A549 (cell line): ENCODE results near the gene SYT1. TPM values are rescaled to one million over a fixed set of nuclear protein-coding genes. Genes with fewer than 3 reads are reported as not detected.

Source experiments
- ATAC-seq, 2 experiments: fragments of 200-7000 bp in 1 of 2; fragments of >200 bp in 1 of 2; cut with Nextera tagmentation in 1 of 2; cut with Tn5 transposase in 1 of 2; 3 replicates each; pipeline versions ENCODE4 v1.8.0 to v1.9.1; 2018 to 2020; ENCODE audit warnings: mild to moderate bottlenecking in 1 of 2, moderate library complexity in 1 of 2
- CTCF ChIA-PET: fragments of 300-600 bp; sonication (Branson Sonifier 250); formaldehyde crosslinking; extraction: SDS; loops from one replicate; lab custom pipeline; 2021; ENCODE audit warnings: antibody characterized with exemption, inconsistent platforms; lab: Yijun Ruan, JAX
- POLR2A ChIA-PET: fragments of 350-600 bp; formaldehyde crosslinking; extraction: SDS; loops from one replicate; lab custom pipeline; 2021; ENCODE audit warnings: antibody characterized with exemption, inconsistent platforms; lab: Yijun Ruan, JAX
- DNase-seq, 2 experiments: peaks; one replicate each; pipeline versions ENCODE4 v3.0.0 to v3.0.0-alpha.2; 2011 to 2016; ENCODE audit warnings: low read depth in 1 of 2, low spot score in 1 of 2
- FAIRE-seq: peaks from 2 replicates; lab custom pipeline; 2011; peaks lifted over from hg19 to GRCh38; lab: Jason Lieb, UNC
- H3K27ac ChIP-seq, 2 experiments: fragments of >200 bp; sonication (Bioruptor Twin); formaldehyde crosslinking; 3 replicates each; pipeline ENCODE4 v1.5.1; 2016 to 2017
- H3K4me1 ChIP-seq: fragments of >200 bp; sonication (Bioruptor Twin); formaldehyde crosslinking; 3 replicates; pipeline ENCODE4 v1.6.1; 2016
- H3K4me2 ChIP-seq: fragments of >200 bp; sonication (Bioruptor Twin); formaldehyde crosslinking; 3 replicates; pipeline ENCODE4 v1.6.1; 2016
- H3K4me3 ChIP-seq: fragments of >200 bp; sonication (Bioruptor Twin); formaldehyde crosslinking; 3 replicates; pipeline ENCODE4 v1.5.1; 2016
- H3K9me3 ChIP-seq: fragments of >200 bp; sonication (Bioruptor Twin); formaldehyde crosslinking; 3 replicates; pipeline ENCODE4 v1.6.1; 2016
- CTCF ChIP-seq: fragments of >200 bp; sonication (Bioruptor Twin); formaldehyde crosslinking; IDR thresholded peaks from 3 replicates; pipeline ENCODE4 v1.5.1; 2016
- E2F6 ChIP-seq: IDR thresholded peaks from 2 replicates; pipeline ENCODE4 v1.6.1; 2012; ENCODE audit warnings: low read depth, borderline replicate concordance
- HDAC2 ChIP-seq: fragments of 200-600 bp; sonication (generic); IDR thresholded peaks from 2 replicates; pipeline ENCODE4 v1.6.1; 2016
- HOXB13 ChIP-seq: fragments of 250-450 bp; sonication (Bioruptor Pico); IDR thresholded peaks from 2 replicates; pipeline ENCODE4 v1.5.0; 2020; ENCODE audit warnings: low read depth, mild to moderate bottlenecking, moderate library complexity
- KDM1A ChIP-seq: fragments of 200-600 bp; sonication (generic); IDR thresholded peaks from 2 replicates; pipeline ENCODE4 v1.6.1; 2016; ENCODE audit warnings: low read depth, mild to moderate bottlenecking
- MAFK ChIP-seq: fragments of 450-650 bp; IDR thresholded peaks from 2 replicates; pipeline ENCODE4 v1.6.1; 2014; ENCODE audit not compliant: partially characterized antibody
- RNF2 ChIP-seq: fragments of 200-600 bp; sonication (generic); IDR thresholded peaks from 2 replicates; pipeline ENCODE4 v1.6.1; 2016; ENCODE audit warnings: low read depth, mild to moderate bottlenecking, antibody characterized with exemption, moderate library complexity, borderline replicate concordance
- TFCP2L1 ChIP-seq: fragments of 250-450 bp; sonication (Bioruptor Pico); IDR thresholded peaks from 2 replicates; pipeline ENCODE4 v1.5.0; 2021; ENCODE audit warnings: mild to moderate bottlenecking
- TP53 ChIP-seq: fragments of 250-450 bp; sonication (Bioruptor Pico); IDR thresholded peaks from 2 replicates; pipeline ENCODE4 v1.5.0; 2021; ENCODE audit warnings: mild to moderate bottlenecking, moderate library complexity
- WGBS: methylation state at CpG from one replicate; pipeline ENCODE4 v1.1.6; 2017; ENCODE audit errors: missing lambda C conversion rate; 5-methylcytosine and 5-hydroxymethylcytosine counted together
- polyA plus RNA-seq, 4 experiments: library from polyadenylated mRNA; depleted of rRNA in 3 of 4; stranded (reverse); fragments of >200 nt; fragmentation: RNase III in 1 of 4; extraction: RNeasy Plus Mini Kit Qiagen cat#74134 plus additional on column Dnase treatment in 1 of 4; gene quantifications; 2 replicates in 3 of 4; 3 replicates in 1 of 4; pipeline ENCODE4 v1.2.3, GENCODE V29; 2011 to 2017
- TF ChIP-seq, protein P1 (sequence below): fragments of >200 bp; sonication (Bioruptor Twin); formaldehyde crosslinking; IDR thresholded peaks from 3 replicates; pipeline ENCODE4 v1.6.1; 2016
- TF ChIP-seq, protein P2 (sequence below): fragments of 200-600 bp; sonication (generic); IDR thresholded peaks from 2 replicates; pipeline ENCODE4 v1.6.1; 2016; ENCODE audit warnings: antibody characterized with exemption, mild to moderate bottlenecking, moderate library complexity

SYT1 gene
- polyA plus RNA-seq, 2 of the 4 experiments (the other 2 are of a cell fraction), result 11.7 to 39.6 TPM

GRCh38 chr12:79438480-79439174 is 574.1 kb downstream of the SYT1 start:
- ATAC-seq, result no peak
- POLR2A ChIA-PET, result no interaction called here
- CTCF ChIA-PET, result interaction anchor here (0.9 to 2.9 kb wide), 3 partner anchors 10 to 19 kb away, joined by 3 to 12 read pairs (median 3); no protein-coding TSS in a partner anchor
- no peak for FAIRE-seq
- H3K4me3 ChIP-seq, result no peak overlapping the region
- DNase-seq, result no peak
- TF ChIP-seq HOXB13 (CRISPR knock-in tag), result no peak
- TF ChIP-seq, all 56 proteins: peak for 0
- H3K9me3 ChIP-seq, result no peaks in the 10 kb centered on the region
- 84% methylated on average over 3 of the region's 3 CpGs for WGBS
- H3K27ac ChIP-seq, result no peak overlapping the region
- H3K4me1 ChIP-seq, result peaks cover 29% of the 10 kb centered on the region
- no peak overlapping the region for H3K4me2 ChIP-seq

DNA sequence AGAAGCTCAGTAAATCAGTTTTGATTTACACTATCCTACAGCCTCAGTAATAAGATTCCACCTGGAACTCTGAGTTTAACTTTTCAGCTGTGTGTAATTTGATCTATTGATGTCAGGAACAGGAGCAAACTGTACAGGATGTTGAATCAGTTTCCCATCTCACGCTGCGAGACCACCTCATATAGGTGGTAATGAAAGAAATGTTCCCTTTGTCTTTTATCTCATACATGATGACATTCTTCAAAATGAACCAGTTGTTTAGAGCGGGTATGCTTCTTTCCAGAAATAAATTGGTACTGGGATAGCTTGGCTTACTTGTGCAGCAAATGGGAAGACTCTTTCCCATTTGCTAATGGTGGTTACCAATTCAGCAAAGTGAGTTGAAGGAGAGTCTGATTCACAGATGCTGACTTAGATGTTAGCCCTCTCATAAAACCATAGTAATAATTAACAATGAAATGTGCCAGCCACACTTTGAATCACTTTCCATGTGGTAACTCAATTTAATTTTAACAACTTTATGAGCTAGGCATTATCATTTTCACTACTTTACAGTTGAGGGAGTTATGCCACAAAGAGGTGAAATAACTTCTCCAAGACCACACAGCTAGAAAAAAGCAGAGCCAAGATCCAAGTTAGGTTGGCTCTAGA is 574.7 kb downstream of the SYT1 start:
- H3K27ac ChIP-seq, result no peak overlapping the region
- ChIA-PET CTCF (interaction anchor here (0.9 to 2.9 kb wide), 3 partner anchors 9 to 19 kb away, joined by 3 to 12 read pairs (median 3); no protein-coding TSS in a partner anchor), POLR2A (no interaction called here)
- no peaks in the 10 kb centered on the region for H3K9me3 ChIP-seq
- peaks cover 26% of the 10 kb centered on the region for H3K4me1 ChIP-seq
- FAIRE-seq (no peak), DNase-seq (no peak), ATAC-seq (no peak)
- H3K4me3 ChIP-seq, result no peak overlapping the region
- 87% methylated on average over 3 of the region's 3 CpGs for WGBS
- H3K4me2 ChIP-seq, result no peak overlapping the region
- TF ChIP-seq MAFK (no peak), KDM1A (no peak), E2F6 (no peak), TP53 (CRISPR knock-in tag) (no peak)
- TF ChIP-seq, protein P1, sequence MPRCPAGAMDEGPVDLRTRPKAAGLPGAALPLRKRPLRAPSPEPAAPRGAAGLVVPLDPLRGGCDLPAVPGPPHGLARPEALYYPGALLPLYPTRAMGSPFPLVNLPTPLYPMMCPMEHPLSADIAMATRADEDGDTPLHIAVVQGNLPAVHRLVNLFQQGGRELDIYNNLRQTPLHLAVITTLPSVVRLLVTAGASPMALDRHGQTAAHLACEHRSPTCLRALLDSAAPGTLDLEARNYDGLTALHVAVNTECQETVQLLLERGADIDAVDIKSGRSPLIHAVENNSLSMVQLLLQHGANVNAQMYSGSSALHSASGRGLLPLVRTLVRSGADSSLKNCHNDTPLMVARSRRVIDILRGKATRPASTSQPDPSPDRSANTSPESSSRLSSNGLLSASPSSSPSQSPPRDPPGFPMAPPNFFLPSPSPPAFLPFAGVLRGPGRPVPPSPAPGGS, result no peak
- TF ChIP-seq, protein P2, sequence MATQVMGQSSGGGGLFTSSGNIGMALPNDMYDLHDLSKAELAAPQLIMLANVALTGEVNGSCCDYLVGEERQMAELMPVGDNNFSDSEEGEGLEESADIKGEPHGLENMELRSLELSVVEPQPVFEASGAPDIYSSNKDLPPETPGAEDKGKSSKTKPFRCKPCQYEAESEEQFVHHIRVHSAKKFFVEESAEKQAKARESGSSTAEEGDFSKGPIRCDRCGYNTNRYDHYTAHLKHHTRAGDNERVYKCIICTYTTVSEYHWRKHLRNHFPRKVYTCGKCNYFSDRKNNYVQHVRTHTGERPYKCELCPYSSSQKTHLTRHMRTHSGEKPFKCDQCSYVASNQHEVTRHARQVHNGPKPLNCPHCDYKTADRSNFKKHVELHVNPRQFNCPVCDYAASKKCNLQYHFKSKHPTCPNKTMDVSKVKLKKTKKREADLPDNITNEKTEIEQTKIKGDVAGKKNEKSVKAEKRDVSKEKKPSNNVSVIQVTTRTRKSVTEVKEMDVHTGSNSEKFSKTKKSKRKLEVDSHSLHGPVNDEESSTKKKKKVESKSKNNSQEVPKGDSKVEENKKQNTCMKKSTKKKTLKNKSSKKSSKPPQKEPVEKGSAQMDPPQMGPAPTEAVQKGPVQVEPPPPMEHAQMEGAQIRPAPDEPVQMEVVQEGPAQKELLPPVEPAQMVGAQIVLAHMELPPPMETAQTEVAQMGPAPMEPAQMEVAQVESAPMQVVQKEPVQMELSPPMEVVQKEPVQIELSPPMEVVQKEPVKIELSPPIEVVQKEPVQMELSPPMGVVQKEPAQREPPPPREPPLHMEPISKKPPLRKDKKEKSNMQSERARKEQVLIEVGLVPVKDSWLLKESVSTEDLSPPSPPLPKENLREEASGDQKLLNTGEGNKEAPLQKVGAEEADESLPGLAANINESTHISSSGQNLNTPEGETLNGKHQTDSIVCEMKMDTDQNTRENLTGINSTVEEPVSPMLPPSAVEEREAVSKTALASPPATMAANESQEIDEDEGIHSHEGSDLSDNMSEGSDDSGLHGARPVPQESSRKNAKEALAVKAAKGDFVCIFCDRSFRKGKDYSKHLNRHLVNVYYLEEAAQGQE, result no peak

DNA sequence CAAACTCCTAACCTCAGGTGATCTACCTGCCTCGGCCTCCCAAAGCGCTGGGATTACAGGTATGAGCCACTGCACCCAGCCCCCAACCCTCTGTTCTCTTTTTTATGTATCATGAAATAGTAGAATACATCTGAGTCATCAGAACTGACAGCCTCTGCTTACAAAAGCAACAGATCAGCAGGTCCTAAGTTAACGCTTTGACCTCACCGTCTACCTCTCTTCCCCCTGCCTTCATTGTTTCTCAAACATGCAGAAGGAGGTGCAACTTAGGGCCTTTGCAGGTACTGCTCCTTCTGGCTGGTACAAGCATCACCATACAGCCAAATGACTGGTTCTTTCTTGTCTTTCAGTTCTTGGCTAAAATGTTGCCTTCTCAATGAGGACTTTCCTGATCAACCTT is 577.0 kb downstream of the SYT1 start:
- CTCF ChIA-PET, result no interaction called here
- peak; percentile 64 for TF ChIP-seq MAFK
- no peak for TF ChIP-seq TFCP2L1 (CRISPR knock-in tag)
- WGBS, result 54% methylated on average over 4 of the region's 4 CpGs
- Histone ChIP-seq H3K4me1 (peaks cover 22% of the 10 kb centered on the region), H3K9me3 (no peaks in the 10 kb centered on the region), H3K4me3 (no peak overlapping the region), H3K27ac (no peak overlapping the region), H3K4me2 (no peak overlapping the region; the same call in 2 of the 3 replicates)
- ATAC-seq (no peak; a peak in 2 of 6 replicates), FAIRE-seq (no peak), DNase-seq (no peak)
- POLR2A ChIA-PET, result no interaction called here

GRCh38 chr12:79442396-79442795 is 577.8 kb downstream of the SYT1 start:
- no peak overlapping the region for H3K4me3 ChIP-seq
- POLR2A ChIA-PET, result no interaction called here
- FAIRE-seq (no peak), DNase-seq (no peak), ATAC-seq (no peak)
- no peak overlapping the region for H3K27ac ChIP-seq
- CTCF ChIA-PET, result interaction anchor here (0.5 kb wide), 1 partner anchor 22 kb away, joined by 3 read pairs; no protein-coding TSS in a partner anchor
- H3K4me2 ChIP-seq, result no peak overlapping the region
- no peak for TF ChIP-seq CTCF
- no peak for TF ChIP-seq HDAC2
- TF ChIP-seq RNF2, result no peak
- TF ChIP-seq, all 56 proteins: peak for 0
- Histone ChIP-seq H3K9me3 (no peaks in the 10 kb centered on the region), H3K4me1 (peaks cover 22% of the 10 kb centered on the region)
